ENCODE measurements around the gene ARRDC5.
A peak's percentile ranks its signal among the peaks of the same experiment; 100 is the strongest.

The ARRDC5 gene

DNA sequence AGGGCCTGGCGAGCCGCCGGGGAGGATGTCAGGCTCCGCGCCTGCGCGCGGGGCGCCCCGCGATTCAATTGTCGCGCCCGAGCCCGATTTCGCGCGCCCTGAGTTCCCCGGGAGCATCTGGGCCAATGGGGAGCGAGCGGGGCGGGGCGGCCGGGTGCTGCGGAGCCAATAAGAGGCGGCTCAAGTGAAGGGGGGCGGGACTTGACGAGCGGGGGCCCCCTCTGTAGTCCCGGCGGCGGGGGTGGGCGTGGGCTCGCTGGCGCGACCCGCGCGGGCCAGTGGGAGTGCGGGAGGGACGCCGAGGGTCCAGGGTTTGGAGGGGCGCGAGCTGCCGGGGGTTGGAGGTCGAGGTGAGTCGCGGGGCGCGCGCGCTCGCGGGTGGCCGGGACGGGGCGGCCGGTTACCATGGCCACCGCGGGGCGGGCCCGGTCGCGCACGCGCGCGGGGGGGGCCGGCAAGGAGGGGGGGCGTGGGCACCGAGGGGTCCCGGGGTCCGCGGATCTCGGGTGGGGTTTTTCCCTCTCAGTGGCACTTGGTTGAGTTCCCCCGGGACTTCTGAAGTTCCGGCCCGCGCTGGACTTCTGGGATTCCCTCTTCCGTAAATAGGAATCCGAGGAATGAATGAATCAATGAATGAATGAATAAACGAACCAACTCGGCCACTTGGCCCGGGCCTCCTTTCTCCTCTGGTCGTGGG lies 7.3 kb upstream of the ARRDC5 start:
- peaks cover 49% of the 10 kb centered on the region for H3K79me2 ChIP-seq (ENCODE audit: insufficient read depth, low read length)
- peak overlapping the region; percentile 80 for H2AFZ ChIP-seq (ENCODE audit: low read depth, low read length, severe bottlenecking)

GRCh38 chr19:4909156-4909896 lies 6.6 kb upstream of the ARRDC5 start, which contains the start of gene UHRF1:
UHRF1 (plus strand) TSS chr19:4909501; CDS start chr19:4910886, 1,385 bp downstream.
- Histone ChIP-seq H3K36me3 (ENCODE audit: low read length) (peaks cover 10% of the 10 kb centered on the region; the same call in 1 of the 2 replicates), H3K27ac (ENCODE audit: low read depth, low read length) (peak within 1 kb of the TSS; percentile 78), H3K4me3 (ENCODE audit: insufficient read depth, low read length, poor library complexity, severe bottlenecking) (peak within 1 kb of the TSS; percentile 94), H3K9me2 (replicated peaks; ENCODE audit: insufficient read depth, low read length) (no peaks in the 10 kb centered on the region), H4K20me1 (ENCODE audit: low read depth, low read length) (no peaks in the 10 kb centered on the region), H3K27me3 (ENCODE audit: low read length) (no peaks in the 10 kb centered on the region), H3K9ac (ENCODE audit: low read length) (peak within 1 kb of the TSS; percentile 93), H2AFZ (ENCODE audit: low read depth, low read length, severe bottlenecking) (peak within 1 kb of the TSS; percentile 80), H3K9me3 (ENCODE audit: insufficient read depth, low read length) (no peaks in the 10 kb centered on the region), H3K79me2 (ENCODE audit: insufficient read depth, low read length) (peaks cover 42% of the 10 kb centered on the region), H3K4me2 (ENCODE audit: low read depth, low read length, poor library complexity, severe bottlenecking) (peak within 1 kb of the TSS; percentile 99), H3F3A (ENCODE audit: insufficient read depth) (peaks cover 25% of the 10 kb centered on the region)
- TF ChIP-seq EZH2phosphoT487 (conservative IDR thresholded peaks at IDR 0.05; ENCODE audit: low read length) (no peak), CTCF (IDR thresholded peaks at IDR 0.05; ENCODE audit: insufficient read depth, low read length, poor library complexity, severe bottlenecking) (no peak)

More for the DNA sequence above, 7.3 kb upstream of the ARRDC5 start:
- H3K4me3 ChIP-seq (ENCODE audit: insufficient read depth, low read length, poor library complexity, severe bottlenecking), result peak overlapping the region; percentile 94
- peak overlapping the region; percentile 93 for H3K9ac ChIP-seq (ENCODE audit: low read length)
- H3K27me3 ChIP-seq (ENCODE audit: low read length), result no peaks in the 10 kb centered on the region
- H3F3A ChIP-seq (ENCODE audit: insufficient read depth), result peaks cover 25% of the 10 kb centered on the region
- H3K9me3 ChIP-seq (ENCODE audit: insufficient read depth, low read length), result no peaks in the 10 kb centered on the region
- no peaks in the 10 kb centered on the region for H3K9me2 ChIP-seq (replicated peaks; ENCODE audit: insufficient read depth, low read length)
- peak overlapping the region; percentile 78 for H3K27ac ChIP-seq (ENCODE audit: low read depth, low read length)
- 0 out of 2 replicates have a peak, but pooled peaks cover 1% of the 10 kb centered on the region for H4K20me1 ChIP-seq (ENCODE audit: low read depth, low read length)
- TF ChIP-seq EZH2phosphoT487 (conservative IDR thresholded peaks at IDR 0.05; ENCODE audit: low read length) (no peak), CTCF (IDR thresholded peaks at IDR 0.05; ENCODE audit: insufficient read depth, low read length, poor library complexity, severe bottlenecking) (no peak)
- H3K36me3 ChIP-seq (ENCODE audit: low read length), result peaks cover 13% of the 10 kb centered on the region; the same call in 1 of the 2 replicates
- H3K4me2 ChIP-seq (ENCODE audit: low read depth, low read length, poor library complexity, severe bottlenecking), result peak overlapping the region; percentile 99

- no peaks in the 10 kb centered on the region for H3K27me3 ChIP-seq (ENCODE audit: low read length)
- peaks cover 25% of the 10 kb centered on the region for H3F3A ChIP-seq (ENCODE audit: insufficient read depth)
- no peak for TF ChIP-seq CTCF (IDR thresholded peaks at IDR 0.05; ENCODE audit: insufficient read depth, low read length, poor library complexity, severe bottlenecking)
- no peak for TF ChIP-seq EZH2phosphoT487 (conservative IDR thresholded peaks at IDR 0.05; ENCODE audit: low read length)
- H2AFZ ChIP-seq (ENCODE audit: low read depth, low read length, severe bottlenecking), result peak overlapping the region; percentile 80
- no peaks in the 10 kb centered on the region for H3K9me3 ChIP-seq (ENCODE audit: insufficient read depth, low read length)
- no peaks in the 10 kb centered on the region for H4K20me1 ChIP-seq (ENCODE audit: low read depth, low read length)
- H3K4me3 ChIP-seq (ENCODE audit: insufficient read depth, low read length, poor library complexity, severe bottlenecking), result no peak overlapping the region
- peaks cover 36% of the 10 kb centered on the region for H3K79me2 ChIP-seq (ENCODE audit: insufficient read depth, low read length)
- no peak overlapping the region for H3K27ac ChIP-seq (ENCODE audit: low read depth, low read length)
- peak overlapping the region; percentile 93 for H3K9ac ChIP-seq (ENCODE audit: low read length)
- no peaks in the 10 kb centered on the region for H3K9me2 ChIP-seq (replicated peaks; ENCODE audit: insufficient read depth, low read length)
- peaks cover 8% of the 10 kb centered on the region; the same call in 1 of the 2 replicates for H3K36me3 ChIP-seq (ENCODE audit: low read length)
- H3K4me2 ChIP-seq (ENCODE audit: low read depth, low read length, poor library complexity, severe bottlenecking), result peak overlapping the region; percentile 60
Measured at GRCh38 chr19:4908781-4909155, 6.1 kb upstream of the ARRDC5 start.
